ENCODE measurements around the gene EFCAB6.
"Not testable (repeated sequence)": the region's sequence is repeated elsewhere in the genome, so short reads cannot be mapped to it uniquely, and the experiment has no call there.

Gene EFCAB6

DNA sequence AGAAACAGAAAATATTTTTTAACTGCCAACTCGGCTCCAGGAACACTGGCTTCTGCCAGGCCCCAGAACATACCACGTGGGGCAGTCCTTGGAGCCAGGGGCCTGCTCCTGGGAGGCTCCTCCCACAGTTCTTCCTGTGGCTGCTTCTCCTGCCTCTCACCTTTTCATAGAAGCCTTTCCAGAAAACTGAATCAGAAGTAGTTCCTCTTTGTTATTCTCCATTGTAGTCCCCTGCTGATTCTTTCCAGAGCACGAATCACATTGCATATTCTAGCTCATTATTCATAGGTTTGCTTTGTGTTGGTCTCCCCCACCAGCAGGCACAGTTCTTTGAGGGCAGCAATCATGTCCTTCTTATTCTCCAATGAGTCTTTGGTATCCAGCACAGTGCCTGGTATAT, 106.0 kb downstream of the EFCAB6 start:
- DNase-seq (ENCODE audit: low read depth in 2 of 2), result no peak

DNA sequence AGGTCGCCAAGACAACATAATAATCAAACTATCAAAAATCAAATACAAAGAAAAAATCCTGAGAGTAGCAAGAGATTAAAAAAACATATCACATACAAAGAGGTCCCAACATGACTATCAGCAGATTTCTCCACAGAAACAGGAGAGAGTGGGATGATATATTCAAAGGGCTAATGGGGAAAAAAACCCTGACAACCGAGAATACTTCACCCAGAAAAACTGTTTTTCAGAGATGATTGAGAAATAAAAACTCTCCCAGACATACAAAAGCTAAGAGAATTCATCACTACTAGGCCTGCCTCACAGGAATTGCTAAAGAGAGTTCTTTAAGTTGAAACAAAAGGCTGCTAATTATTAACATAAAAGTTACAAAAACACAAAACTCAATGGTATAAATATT, 108.1 kb downstream of the EFCAB6 start:
- DNase-seq (ENCODE audit: low read depth in 2 of 2), result no peak

DNA sequence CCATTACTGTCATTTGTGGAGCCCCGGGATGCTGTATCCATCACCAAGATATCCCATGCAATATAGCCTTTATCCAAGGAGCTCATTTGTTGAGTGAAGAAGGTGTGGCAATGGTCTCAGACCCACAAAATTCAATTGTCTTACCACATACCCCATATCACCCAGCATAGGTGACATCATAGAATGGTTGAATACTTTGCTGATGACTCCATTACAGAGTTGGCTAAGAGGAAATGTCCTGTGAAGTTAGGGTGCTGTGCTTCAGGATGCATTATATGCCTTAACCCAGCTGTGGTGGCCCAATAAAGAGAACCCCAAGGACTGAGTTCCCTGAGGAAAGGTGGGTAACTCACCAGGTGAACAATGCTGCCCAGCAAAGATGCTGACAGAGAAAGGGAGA, 113.7 kb downstream of the EFCAB6 start:
- no peak for DNase-seq (ENCODE audit: low read depth in 2 of 2)

DNA sequence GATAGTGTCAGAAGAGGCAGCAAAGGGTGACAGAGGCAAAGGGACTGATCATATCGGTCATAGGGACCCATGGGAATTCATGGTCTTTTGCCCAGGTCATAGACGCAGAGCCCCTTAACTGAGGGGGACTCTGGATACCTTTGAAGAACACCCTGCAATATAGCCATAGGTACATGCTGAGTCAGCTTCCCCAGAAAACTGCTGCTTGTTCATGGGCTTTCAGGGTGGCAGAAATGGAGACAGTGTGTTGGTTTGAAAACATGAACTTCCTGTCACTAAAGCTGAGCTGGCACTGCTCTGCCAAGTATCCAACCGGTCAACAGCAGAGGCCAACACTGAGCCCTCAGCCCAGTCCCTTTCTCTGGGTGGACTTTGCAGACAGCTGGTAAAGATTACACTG, 114.2 kb downstream of the EFCAB6 start:
- DNase-seq (ENCODE audit: low read depth in 2 of 2), result no peak

DNA sequence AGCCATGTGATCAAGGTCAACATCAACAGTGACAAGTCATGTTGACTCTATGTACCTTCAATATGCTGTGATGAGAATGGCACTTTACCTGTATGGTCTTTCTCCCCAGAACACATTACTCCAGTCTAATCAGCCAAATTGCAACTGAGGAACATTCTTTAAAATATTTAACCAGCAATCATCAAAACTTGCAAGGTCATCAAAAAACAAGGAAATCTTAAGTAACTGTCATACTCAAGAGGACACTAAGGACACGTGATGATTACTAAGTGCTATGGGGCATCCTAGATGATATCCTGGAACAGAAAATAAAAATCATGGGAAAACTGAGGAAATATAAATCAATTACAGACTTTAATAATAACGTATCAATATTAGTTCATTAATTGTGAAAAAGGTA, 118.9 kb downstream of the EFCAB6 start:
- no peak for DNase-seq (ENCODE audit: low read depth in 2 of 2)

DNA sequence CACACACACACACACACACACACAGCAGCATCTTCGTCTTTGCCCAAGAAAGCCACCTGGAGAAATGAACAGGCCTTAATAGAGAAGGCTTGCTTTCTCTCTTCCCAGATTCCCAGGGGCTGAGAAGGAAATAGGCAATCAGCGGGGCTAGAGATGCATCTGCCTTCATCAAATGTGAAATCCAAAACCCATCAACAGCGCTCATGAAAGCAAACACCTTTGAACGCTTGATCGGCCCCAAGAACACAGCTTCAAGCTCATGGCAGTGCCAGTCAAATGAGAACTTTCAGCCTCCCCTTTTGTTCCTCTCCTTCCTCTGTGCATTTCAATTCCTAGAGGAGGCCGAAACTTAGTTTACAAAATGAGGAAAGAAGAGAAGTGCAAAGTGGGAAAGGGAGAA, 122.7 kb downstream of the EFCAB6 start:
- DNase-seq (ENCODE audit: low read depth in 2 of 2), result no peak

DNA sequence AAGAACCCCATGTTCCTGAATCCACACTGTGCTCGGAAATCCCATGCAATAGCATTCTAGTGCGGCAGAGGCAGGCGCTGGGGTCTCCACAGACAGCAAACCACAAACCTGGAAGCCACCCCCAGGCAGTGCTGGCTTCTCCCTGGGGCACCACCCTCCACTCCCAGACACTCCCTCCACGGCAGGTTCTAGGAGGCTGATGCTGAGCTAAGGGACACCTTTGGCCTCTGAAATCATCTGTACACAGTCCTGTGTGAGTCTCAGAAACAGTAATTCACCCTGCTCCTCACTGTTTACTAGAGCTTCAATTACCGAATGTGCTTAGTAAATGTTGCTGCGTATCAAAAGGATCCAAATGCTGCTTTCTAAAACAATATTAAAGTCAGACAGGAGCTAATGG, 129.3 kb downstream of the EFCAB6 start:
- no peak for DNase-seq (ENCODE audit: low read depth in 2 of 2)

DNA sequence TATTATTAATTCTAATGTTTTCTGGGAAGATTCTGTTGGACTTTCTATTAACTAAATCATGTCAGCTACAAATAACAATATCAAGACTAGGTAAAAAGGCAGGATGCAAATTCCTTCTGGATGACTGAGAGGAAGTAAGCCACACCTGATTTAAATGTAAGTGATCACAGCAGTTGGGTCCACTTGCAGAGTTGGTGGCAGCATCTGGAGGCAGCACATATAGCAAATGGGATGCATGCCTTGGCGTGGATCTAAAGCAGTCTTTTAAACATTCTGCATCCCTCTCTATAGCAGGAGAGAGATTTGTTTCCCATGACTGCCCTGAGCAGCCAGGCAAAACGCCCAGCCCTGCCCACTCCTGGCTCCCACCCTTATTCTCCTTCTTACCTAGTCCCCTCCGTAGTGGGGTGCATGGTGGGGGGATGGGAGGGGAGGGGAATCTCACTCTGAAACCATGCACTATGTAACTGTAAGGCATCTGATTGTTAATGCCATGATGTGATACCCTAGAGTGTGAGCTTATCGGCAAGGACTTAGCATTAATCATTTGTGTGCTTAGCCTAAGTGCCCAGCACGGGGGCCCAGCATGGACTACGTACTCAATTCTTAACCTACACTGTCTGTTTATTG, 130.3 kb downstream of the EFCAB6 start:
- no peak for DNase-seq (ENCODE audit: low read depth in 2 of 2)

DNA sequence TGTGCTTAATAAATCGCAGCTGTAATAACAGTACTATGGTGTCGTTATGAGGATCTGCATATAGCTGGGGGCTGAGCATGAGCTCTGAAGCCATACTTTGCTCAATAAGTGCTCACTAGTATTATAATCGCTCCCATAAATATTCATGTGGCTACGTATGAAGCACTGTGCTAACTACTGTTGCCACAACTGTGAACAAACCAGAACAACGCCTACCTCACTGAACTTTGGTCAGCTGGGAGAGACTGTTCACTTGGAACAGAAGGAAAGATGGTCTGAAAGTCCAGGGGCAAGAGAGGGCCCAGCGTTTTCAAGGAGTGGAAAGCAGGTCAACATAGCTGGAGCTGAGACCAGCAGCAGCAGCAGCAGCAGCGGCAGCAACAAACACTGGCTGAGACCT, 141.6 kb downstream of the EFCAB6 start:
- no peak for DNase-seq (ENCODE audit: low read depth in 2 of 2)

DNA sequence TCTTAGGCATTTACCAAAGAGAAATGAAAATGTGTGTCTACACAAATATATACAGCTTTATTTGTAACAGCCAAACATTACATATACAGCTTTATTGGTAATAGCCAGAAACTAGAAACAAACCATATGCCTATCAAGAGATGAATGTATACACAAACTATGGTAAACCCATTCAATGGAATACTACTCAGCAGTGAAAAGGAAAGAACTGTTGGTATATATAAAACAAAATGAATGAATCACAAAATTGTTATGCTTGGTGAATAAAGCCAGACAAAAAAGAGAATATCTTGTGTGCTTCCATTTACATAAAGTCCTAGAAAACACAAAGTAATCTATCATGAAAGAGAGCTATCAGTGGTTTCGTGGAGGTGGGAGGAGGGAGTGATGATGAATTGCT, 142.9 kb downstream of the EFCAB6 start:
- no peak for DNase-seq (ENCODE audit: low read depth in 2 of 2)

DNA sequence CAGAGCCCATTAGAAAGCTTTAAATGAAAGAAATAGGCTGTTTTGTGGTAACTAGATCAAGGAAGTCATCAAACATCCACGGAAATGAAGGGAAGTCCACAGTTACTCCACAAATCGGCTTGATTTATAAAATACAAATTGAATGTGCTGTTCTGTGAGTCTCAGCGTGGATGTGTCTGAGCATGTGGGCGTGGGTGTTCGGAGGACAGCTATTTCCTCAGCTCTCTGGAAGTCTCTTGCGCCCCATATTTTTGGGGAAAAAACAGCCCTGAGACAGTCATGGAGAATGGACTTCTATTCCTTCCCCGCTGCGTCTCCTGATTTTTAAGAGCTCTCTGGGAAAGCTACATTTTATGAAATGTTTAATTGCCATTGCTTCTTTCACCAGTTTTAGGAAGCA, 144.4 kb downstream of the EFCAB6 start:
- DNase-seq (ENCODE audit: low read depth in 2 of 2), result no peak

DNA sequence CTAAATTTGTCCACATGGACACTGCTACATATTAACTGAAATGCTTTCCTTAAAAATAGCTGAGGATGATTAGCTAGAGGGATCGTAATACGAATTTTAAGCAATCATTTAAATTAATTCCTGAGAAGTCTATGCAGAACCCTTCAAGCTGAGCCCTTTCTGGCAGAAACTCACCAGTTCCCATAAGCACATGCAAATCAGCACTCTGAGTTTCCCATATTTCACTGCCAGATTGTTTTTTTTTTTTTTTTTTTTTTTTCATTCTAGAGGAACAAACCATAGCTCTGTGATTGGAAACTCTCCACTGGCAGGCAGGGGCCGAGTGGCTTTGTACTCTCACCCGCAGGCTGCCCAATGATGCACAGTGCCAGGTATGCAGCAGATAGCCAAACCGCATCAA, 145.6 kb downstream of the EFCAB6 start:
- DNase-seq (ENCODE audit: low read depth in 2 of 2), result no peak

DNA sequence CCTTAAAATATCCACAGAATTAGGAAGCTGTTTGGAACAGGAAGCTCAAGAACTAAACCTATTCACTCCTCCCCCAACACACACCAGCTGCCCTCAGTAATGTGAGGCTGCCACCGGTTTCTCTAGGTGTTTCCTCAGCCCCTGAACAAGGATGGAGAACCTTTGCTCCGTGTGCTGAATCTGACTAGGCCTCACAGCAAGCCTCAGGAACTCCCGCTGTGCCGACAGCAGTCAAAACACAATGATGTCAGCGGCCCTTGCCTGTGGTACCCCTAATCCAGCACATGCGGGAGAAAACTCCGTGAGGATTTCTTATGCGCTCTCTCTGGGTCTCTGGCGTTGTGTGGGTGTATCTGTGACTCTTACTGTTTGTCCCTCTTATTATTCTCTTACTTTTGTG, 153.3 kb downstream of the EFCAB6 start:
- DNase-seq (ENCODE audit: low read depth in 2 of 2), result no peak

DNA sequence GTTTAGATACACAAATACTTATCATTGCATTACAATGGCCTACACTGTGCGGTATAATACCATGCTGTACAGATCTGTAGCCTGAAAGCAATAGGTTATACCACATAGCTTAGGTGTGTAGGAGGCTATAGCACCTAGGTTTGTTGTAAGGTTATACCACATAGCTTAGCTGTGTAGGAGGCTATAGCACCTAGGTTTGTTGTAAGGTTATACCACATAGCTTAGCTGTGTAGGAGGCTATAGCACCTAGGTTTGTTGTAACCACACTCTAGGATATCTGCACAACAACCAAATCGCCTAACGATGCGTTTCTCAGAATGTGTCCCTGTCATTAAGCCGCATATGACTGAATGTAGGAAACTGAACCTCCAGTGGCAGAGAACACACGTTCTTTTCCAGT, 155.5 kb downstream of the EFCAB6 start:
- not testable (repeated sequence) for DNase-seq (ENCODE audit: low read depth in 2 of 2)

DNA sequence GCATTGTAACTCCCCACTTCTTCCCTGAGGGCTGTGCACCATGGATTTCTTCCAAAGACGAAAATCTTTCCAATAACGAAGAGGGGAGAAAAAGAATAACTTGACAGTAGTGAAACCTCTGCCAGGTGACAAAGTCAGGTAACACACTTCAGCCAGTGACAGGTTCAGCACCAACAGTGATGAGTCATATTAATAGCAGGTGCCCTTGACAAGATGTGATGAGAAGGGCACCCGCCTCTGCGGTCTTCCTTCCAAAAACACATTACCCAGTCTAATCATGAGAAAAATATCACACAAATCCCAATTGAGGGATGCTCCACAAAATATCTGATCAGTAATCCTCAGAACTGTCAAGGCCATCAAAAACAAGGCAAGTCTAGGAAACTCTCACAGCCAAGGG, 157.8 kb downstream of the EFCAB6 start:
- DNase-seq (ENCODE audit: low read depth in 2 of 2), result no peak

DNA sequence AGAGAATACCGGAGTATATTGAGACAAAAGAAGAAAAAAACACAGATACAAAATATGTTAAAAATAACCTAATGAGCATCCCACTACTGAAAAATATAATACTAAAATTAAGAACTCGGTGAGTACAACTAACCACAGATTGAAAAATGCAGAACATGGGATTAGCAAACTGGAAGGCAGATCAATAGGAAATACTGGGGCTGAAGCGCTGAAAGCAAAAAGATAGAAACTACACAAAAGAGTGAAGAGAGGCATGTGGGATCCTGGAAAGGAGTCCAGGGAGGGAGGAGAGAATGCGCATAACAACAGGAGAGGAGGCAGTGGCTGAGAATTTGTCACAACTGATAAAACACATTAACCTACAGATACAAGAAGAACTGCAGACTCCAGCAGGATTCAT, 159.3 kb downstream of the EFCAB6 start:
- no peak for DNase-seq (ENCODE audit: low read depth in 2 of 2)

DNA sequence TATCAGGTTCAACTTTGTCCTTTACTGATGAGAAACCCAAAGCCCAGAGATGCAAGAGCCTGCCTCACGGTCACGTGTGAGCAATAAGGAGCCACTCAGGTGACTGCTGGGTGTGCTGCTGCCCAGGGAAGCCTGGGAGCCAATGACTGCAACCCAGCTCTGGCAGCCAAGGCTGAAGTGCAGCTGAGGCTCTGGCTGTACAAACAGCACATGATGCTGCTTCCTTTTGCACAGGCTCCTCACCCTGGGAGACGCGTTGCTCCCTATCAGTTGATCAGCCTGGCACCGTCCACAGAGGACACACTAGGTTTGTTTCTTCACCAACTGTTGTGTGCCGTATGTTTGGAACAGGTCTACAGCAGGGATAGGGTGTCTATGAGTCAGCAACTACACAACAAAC, 168.7 kb downstream of the EFCAB6 start:
- no peak for DNase-seq (ENCODE audit: low read depth in 2 of 2)

DNA sequence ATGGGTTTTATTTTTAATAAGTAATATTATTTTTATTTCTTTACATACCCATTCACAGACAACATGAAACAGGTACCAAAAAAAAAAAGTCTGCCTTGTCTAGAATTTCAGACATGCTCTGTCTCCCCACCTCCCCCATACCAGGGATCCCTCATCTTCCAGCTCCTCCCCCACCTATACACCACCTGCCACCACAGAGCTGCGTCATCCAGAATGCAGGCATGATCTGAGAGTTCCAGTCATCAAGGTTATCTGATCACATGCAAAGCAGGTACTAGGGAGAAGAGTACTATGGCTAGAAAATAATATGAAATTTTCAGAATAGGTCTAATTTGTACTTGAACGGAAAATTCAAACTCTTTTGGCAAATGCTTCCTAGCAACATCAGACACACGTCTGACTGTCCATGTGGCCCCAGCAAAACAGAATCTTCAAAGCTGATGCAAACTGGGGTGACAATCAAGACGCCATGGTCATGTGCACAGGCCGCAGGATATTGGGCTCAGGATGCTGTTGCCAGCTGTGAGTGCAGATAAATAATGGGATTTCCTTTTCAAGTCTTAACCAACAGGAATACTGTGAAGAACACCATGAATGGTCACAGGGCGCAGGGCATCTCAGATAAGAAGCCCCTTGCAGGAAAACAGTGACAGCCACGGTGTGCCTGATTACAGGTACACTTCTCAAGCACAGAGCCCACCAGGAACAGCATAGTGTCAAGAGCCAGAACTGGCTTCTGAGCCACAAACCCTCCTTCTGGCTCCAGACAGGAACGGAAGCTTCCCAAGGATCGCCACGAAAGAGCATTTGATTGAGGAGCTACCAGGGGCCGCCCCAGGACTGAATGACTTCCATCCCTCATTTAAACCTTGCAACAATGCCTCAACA, 169.5 kb downstream of the EFCAB6 start:
- DNase-seq (ENCODE audit: low read depth in 2 of 2), result no peak

DNA sequence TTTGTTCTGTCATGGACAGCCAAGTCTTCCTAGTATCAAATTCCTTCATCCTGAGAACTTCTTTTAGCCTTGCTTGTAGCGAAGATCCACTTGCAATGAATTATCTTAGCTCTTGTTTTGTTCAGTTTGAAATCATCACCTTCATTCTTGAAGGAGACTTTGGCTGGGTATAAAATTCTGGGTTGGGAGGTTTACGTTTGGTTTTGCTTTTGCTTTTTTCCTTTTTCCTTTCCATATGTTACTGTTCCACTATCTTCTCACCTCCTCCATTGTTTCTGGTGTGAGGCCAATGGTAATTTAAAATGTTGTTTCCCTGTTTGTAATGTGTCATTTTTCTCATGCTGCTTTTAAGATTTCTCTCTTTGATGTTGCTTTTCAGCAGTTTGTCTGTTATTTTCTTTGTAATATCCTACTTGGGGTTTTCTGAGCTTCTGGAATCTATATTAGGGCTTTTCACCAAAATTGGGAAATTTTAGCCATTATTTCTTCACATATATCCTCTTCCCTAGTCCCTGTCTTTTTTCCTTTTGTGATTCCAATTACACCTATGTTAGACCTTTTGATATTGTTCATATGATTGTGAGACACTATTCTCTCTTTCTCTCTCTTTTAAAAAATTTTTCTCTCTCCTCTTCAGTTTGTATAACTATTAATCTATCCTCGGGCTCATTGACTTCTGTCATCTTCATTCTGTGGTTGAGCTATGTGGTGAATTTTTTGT, 172.7 kb downstream of the EFCAB6 start:
- DNase-seq (ENCODE audit: low read depth in 2 of 2), result no peak

DNA sequence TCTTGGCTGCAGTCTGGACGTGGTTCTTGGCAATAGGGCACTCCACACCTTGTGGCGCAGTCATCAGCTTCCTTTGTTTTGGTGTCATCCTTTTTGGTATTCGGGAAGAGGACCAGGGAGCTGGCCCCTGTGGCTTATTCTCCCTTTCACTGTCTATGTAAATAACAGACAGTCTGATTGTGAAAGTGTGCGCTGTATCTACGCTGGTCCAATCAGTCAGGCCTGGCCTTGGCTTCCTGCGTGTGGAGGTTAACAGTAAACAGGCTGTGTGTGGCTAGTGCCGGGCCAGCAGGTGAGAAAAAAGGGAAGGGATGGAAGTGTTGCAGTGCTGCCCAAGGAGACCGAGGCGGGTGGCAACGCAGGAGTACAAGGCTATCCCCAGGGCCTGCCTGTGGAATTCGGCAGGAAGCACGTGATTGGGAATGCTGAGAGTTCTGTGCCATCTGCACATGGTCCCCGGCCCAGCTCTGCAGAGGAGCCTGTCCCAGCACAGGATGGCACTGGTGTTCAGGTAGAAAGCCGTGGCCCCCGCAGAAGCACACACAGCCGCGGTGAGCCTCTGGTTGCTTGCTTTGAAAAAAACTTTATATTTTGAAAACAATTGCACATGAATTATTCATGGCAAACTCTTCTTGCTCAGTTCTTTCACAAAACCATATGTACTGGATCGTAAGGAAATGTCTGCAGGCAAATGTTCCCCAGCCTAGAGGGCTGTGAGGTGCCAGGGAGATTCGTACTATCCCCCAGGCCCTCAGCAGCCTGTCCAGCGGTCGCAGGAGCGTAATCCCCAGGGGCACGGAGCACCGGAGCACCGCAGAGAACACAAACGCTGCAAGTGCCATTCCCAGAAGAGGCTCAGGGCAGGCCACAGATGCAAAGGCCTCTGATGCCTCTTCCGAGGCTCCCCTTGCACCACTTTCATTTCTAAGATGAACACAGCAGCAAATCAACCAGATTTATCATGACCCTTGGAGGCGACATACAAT, 174.5 kb downstream of the EFCAB6 start:
- DNase-seq (ENCODE audit: low read depth in 2 of 2), result no peak

DNA sequence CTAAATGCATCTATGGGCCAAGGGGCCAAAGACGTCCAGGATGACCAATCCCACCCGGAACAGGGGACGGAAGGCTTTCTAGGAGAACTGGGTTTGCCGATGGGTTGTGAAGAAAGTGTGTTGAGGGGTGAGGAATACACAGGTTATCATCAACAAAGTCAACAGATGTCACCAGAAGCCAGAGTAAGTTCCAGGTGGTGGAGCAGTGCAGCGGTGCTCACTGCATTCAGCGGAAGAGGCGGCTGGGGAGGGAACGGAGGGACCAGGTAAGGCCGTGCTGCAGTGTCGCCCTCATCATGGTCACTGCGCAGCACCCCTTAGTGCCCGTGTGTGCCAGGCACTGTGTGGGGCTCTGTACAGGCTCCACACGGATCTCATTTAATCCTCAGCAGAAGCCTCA, 176.0 kb downstream of the EFCAB6 start:
- DNase-seq (ENCODE audit: low read depth in 2 of 2), result no peak

DNA sequence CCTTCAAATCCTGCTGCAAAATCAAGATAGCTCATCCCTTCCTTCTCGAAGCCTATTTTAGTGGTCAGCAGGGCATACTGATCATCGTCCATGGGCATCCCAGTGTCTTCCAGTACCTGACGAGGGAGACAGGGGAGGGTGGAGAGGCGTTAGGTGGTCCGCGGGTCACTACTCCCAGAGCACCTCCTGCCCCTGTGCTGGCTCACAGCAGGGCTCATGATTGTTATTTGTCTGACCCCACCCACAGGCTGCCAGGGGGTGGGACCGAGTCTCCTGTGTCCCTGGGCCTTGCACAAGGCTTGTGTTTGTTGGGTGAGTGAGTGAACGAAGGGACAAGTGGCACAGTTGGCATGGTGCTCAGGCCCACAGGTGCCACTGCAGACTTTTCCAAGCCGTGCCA, 177.0 kb downstream of the EFCAB6 start:
- DNase-seq (ENCODE audit: low read depth in 2 of 2), result no peak

All from activated CD4-positive, alpha-beta T cell treated with anti-CD3 and anti-CD28 coated beads for 24 hours (primary cell).